Tongue (tissue), 2 donors: ENCODE measurements around the gene FILIP1L. TPM values are rescaled to one million over a fixed set of nuclear protein-coding genes. Genes with fewer than 3 reads are reported as not detected.

Source experiments
- DNase-seq: peaks from one replicate; pipeline ENCODE4 v3.0.0-alpha.2; 2015
- total RNA-seq: library from RNA; depleted of rRNA; stranded (reverse); fragments of >200 nt; gene quantifications from one replicate; pipeline ENCODE4 v1.2.3, GENCODE V29; 2014

Gene FILIP1L
- total RNA-seq, 1 donor from 2014 or later = 72.0 TPM

GRCh38 chr3:99950921-99951320 is 163.4 kb downstream of the FILIP1L start:
- DNase-seq = no peak

- DNase-seq = no peak
Measured at GRCh38 chr3:99949956-99950670, 164.2 kb downstream of the FILIP1L start.

DNA sequence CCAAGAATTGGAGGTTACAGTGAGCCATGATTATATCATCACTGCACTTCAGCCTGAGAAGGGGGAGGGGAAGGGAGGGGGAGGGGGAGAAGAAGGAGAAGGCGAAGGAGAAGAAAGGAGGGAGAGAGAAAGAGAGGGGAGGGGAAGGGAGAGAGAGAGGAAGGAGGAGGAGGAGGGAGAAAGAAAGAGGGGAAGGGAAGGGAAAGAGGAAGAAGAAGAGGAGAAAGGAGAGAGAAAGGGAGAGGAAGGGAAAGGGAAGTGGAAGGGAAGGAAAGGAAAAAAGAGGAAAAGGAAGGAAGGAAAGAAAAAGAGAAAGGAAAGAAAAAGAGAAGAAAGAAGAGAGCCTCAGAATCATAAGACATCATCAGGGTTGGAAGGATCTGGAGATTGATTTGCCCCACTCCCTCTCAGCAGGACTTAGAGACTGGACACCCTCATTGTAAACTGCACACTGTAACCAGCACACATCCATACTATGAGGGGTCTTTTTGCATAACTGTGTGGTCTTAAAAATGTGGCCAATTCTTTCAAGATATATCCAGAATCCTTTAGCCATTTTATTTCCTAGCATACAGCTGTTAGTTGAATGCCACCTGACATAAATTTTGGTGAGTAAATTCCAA is 165.7 kb downstream of the FILIP1L start:
- DNase-seq = no peak

DNA sequence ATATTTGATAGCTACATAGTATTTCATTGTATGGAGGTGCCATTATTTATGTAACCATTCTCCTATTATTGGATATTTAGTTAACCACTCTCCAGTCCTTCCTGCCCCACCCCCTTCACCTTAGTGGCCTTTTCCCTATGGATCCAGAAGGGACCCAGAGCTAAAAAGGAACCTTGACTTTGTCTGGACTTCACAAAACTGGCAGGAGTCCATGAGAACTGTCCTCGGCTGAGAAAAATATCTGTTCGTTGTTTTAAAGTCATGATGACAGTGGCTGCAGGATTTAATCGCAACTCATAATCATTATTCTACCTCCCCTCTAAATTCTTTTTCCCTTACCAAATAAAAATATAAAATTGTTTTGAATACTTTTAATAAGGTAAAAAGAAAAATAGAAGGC is 166.9 kb downstream of the FILIP1L start:
- DNase-seq = no peak

GRCh38 chr3:99945328-99945995 is 168.8 kb downstream of the FILIP1L start:
- DNase-seq = peak; percentile 77

DNA sequence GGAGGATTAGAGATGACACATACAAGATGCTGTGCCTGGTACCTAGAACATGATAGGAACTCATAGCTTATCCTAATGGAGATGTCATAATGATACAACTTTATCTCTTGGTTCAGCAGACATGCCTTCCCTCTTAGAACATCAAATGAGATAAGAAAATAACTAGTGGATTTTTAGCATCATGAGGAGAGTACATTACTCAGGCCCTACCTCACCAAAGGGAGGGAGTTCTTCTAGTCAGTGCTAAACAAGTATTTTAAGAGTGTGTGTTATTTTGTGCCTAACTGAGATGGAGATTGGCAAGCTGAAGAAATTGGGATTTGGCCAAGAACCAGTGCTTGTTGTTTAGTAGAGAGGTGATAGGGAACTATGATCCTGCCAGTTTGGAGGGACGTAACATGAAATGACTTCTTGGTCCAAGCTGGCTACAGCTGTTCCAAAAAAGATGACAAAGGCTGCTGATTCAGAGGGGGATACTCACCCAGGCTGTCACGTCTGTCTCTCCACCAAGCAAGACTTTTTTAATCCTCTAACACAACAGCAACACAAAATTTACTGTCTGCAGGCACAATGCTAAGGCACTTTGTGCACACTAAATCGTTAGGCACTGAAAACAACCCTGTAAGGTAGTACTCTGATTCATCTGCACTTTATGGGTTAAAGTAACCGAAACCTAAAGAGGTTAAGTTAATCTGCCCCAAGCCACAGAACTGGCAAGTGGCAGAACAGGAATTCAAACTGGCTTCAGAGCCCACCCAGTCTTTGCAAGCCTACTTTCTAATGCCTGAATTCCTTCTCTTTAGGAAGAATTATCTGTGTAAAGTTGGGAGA is 170.2 kb downstream of the FILIP1L start:
- peak; percentile 52 for DNase-seq

- DNase-seq = no peak
Measured at GRCh38 chr3:99941211-99941610, 173.1 kb downstream of the FILIP1L start.

GRCh38 chr3:99940350-99940749 is 174.0 kb downstream of the FILIP1L start:
- no peak for DNase-seq

DNA sequence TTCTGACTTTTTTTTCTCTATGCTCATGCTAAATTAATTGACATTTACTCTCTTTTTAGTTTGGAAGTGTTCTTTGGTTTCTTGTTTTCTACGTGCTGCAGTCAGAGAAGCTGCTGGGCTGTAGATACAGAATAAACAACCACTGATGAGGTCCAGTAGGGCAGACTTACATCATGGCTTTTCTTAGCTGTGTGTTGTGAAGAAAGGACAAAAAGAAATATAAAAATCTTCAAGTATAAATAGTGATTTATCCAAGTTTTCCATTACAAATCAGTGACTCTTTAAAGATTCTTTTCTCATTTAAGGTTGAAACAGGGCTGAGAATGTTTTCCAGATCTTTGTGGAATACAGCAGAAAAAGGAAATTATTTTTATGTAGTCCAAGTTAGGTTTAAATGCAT is 174.4 kb downstream of the FILIP1L start:
- no peak for DNase-seq

GRCh38 chr3:99938270-99938911 is 175.9 kb downstream of the FILIP1L start:
- DNase-seq = no peak

DNA sequence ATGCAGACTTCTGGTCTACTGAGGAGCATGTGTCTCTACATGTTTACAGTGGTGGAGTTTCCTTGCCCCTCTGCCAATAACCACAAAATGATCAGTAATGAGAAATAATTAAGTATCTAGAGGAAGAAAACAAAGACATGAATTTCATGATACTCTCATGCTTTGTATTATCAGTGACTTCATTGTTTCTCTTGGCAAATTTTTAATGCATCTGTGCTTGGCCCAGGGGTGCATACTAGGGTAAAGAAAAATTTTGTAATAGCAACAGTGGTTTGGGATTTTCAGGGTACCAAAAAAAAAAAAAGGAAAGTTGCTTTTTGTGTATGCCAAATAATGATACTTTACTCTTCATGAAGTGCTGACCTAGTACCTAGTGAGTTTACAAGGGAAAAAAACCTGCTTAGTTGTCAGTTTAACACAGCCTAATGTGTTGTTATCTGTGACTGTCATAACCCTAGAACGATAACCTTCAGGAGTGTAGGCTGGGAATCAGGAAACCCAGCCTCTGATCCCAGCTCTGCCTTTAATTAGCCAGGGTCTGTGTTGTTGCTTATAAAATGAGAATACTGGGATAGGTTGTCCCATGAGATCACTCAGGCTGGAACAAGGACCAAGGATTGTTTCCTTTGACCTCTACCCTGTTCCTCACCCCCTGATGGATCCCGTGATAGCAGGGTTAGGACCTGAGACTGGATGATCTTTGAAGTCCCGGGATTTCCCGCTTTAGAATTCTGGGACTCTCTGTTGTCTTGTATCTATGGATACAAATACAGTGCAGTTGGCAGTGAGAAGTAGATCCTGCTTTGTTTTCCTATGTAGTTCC is 179.1 kb downstream of the FILIP1L start:
- DNase-seq = peak; percentile 80

- DNase-seq = no peak
Measured at GRCh38 chr3:99933971-99934750, 180.1 kb downstream of the FILIP1L start.

DNA sequence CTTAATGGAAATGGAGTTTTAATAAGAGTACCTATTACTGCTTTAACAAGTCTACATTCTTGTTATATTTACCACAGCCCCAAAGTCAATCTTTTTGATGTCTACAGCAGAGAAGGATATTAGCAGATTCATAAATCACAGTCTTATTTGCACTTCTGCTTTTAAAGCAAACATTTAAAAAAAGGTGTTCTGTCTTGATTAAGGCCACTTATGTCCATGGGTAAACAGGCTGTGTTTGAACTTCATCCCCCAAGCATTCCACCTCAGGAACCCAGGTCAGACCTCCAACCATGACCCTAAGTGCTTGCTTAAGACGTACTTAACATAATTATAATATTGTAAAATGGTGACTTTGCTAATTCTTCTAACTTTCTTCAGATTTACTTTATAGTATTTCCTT is 183.2 kb downstream of the FILIP1L start:
- DNase-seq = no peak

DNA sequence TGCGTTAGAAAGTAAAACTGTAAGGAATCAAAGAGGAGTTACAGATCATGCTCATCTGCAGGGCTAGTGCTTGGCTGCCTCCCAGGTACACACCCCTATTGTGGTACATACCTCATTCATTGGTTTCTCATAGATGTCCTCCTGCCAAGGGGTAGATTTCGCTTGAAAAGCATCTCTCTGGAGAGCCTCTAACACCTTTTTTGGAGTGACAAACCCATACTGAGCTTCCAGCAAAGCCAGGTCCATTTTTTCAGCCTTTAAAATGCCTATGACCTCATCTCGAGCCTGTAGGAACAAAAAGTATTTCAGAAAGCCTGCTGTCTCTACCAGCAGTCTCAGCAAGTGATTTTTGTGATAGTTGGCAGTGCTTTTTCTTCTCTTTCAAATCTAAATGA is 184.6 kb downstream of the FILIP1L start:
- DNase-seq = peak; percentile 75

- DNase-seq = peak; percentile 71
Measured at GRCh38 chr3:99928771-99929744, 185.2 kb downstream of the FILIP1L start.

DNA sequence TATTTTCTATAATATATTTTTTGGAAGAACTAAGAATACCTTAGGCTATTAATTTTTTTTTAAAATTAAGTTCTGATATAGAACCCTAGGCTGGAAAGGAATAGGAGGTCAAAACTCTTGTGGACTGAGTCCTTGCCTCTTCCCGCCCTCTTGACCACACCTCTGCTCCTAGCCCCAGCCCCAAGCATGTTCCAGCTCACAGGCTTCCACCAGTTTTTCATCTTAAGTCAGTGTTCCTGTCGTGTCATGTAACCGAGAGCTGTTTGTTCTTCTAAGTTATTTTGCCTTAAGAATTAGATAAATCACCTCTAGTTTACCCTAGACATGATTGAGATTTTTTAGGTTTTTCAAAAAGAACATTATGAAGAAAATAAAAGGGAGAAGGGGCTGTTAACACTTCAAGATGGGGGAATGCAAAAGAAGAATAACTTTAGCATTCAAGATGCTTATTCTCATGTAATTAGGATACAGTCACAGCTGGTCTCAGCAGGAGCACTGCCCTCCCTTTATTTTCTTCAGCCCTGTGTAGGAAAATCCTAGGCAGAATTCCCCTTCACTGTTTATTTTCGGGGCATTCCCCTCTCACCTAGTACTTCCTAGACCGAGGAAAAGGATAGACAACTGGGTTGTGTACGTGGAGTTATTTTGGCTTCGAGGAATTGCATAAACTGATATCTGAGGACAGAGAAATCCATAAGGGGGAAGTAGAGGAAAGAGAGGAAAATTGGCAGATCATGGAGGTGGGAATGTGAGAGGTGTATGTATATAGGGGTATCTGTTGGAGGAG is 186.4 kb downstream of the FILIP1L start:
- no peak for DNase-seq

- peak; percentile 46 for DNase-seq
Measured at GRCh38 chr3:99925584-99926230, 188.6 kb downstream of the FILIP1L start.

DNA sequence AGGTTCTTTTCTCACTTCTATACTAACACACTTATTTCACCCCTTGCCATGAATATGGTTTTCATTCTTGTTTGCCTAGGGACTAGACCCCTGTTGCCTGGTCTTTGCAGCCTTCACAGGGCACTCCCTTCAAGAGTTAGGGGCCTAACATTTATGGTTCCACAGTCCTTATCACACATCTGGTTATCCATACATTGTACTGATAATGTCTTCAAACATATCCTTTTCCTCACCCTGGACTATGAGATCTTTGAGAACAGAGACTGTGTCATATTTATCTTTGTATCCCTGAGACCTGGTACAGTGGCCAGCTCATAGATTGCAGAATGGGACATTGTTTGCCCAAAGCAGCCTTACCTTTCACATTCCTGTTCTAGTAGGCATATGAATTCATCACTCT is 190.4 kb downstream of the FILIP1L start:
- DNase-seq = no peak
